ENCODE results near the gene RTF1.

DNA sequence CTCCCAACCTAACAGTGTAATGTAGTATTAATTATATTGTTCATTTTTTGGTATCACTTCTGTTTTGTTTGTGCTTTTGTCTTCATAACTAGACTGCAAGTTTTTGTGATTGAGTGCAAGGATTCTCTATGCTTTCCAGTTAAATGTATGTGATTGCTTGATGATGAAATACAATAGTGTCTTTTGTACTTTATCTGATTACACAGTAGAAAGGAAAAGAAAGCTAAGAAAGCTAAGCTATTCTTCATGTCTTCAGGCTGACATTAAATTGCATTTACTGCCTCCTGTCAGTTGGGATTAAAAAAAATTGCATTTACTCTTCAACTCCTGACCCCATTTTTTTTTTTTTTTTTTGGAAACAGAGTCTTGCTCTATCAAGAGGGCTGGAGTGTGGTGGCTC lies 28.5 kb downstream of the RTF1 start:
- TF ChIP-seq, protein P1, sequence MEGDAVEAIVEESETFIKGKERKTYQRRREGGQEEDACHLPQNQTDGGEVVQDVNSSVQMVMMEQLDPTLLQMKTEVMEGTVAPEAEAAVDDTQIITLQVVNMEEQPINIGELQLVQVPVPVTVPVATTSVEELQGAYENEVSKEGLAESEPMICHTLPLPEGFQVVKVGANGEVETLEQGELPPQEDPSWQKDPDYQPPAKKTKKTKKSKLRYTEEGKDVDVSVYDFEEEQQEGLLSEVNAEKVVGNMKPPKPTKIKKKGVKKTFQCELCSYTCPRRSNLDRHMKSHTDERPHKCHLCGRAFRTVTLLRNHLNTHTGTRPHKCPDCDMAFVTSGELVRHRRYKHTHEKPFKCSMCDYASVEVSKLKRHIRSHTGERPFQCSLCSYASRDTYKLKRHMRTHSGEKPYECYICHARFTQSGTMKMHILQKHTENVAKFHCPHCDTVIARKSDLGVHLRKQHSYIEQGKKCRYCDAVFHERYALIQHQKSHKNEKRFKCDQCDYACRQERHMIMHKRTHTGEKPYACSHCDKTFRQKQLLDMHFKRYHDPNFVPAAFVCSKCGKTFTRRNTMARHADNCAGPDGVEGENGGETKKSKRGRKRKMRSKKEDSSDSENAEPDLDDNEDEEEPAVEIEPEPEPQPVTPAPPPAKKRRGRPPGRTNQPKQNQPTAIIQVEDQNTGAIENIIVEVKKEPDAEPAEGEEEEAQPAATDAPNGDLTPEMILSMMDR (IDR thresholded peaks at IDR 0.05) = no peak
- TF ChIP-seq ZFX (IDR thresholded peaks at IDR 0.05; ENCODE audit: borderline replicate concordance) = no peak

Measured in 22Rv1 (cell line).